Spleen (tissue), 7 donors: ENCODE measurements around the gene GBE1.

Experiments used
- POLR2A ChIP-seq, 3 donors: fragments of 450-650 bp; IDR thresholded peaks; one replicate each; pipeline ENCODE4 v1.5.1; 2017; ENCODE audit warnings: antibody characterized with exemption in 3 of 3, mild to moderate bottlenecking in 1 of 3
- TF ChIP-seq, protein P1 (sequence below), 11 experiments: fragments of 200-600 bp in 7 of 11; fragments of 450-650 bp in 4 of 11; sonication (generic) in 4 of 11; IDR thresholded peaks in 8 of 11; conservative IDR thresholded peaks in 3 of 11; 1 replicate in 7 of 11; 2 replicates in 4 of 11; pipeline versions ENCODE4 v1.4.0 to v1.8.0; 2016 to 2021; ENCODE audit warnings: antibody characterized with exemption in 11 of 11, inconsistent platforms in 4 of 11, mild to moderate bottlenecking in 1 of 11
- donor health status: DM: no; HTN: no; CAD: no; lungs with moderate emphysema.
- donor health status: DM: no; HTN: no; CAD: no.
- donor health status: DM: no; HTN: no; CAD: no.

- TF ChIP-seq, protein P1, sequence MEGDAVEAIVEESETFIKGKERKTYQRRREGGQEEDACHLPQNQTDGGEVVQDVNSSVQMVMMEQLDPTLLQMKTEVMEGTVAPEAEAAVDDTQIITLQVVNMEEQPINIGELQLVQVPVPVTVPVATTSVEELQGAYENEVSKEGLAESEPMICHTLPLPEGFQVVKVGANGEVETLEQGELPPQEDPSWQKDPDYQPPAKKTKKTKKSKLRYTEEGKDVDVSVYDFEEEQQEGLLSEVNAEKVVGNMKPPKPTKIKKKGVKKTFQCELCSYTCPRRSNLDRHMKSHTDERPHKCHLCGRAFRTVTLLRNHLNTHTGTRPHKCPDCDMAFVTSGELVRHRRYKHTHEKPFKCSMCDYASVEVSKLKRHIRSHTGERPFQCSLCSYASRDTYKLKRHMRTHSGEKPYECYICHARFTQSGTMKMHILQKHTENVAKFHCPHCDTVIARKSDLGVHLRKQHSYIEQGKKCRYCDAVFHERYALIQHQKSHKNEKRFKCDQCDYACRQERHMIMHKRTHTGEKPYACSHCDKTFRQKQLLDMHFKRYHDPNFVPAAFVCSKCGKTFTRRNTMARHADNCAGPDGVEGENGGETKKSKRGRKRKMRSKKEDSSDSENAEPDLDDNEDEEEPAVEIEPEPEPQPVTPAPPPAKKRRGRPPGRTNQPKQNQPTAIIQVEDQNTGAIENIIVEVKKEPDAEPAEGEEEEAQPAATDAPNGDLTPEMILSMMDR (IDR thresholded peaks at IDR 0.05 in 8 of 11, conservative IDR thresholded peaks at IDR 0.05 in 3 of 11): no peak
- TF ChIP-seq POLR2A (IDR thresholded peaks at IDR 0.05): no peak
Measured at GRCh38 chr3:81707996-81708395, 53.4 kb downstream of the GBE1 start.
